HEK293T (cell line): ENCODE data around the gene HNRNPUL2.
"Not testable (repeated sequence)": the region's sequence is repeated elsewhere in the genome, so short reads cannot be mapped to it uniquely, and the experiment has no call there.

Experiments used
- CTCF ChIA-PET: fragments of 350-600 bp; formaldehyde crosslinking; extraction: SDS; loops from one replicate; lab custom pipeline; 2021; ENCODE audit warnings: antibody characterized with exemption, inconsistent platforms; lab: Yijun Ruan, JAX
- POLR2A ChIA-PET: fragments of 350-600 bp; formaldehyde crosslinking; extraction: SDS; loops from one replicate; lab custom pipeline; 2020; ENCODE audit warnings: antibody characterized with exemption, inconsistent platforms; lab: Yijun Ruan, JAX
- DNase-seq: peaks from one replicate; pipeline ENCODE4 v3.0.0; 2012; ENCODE audit warnings: mixed read lengths; ENCODE audit errors: extremely low spot score
- ARNT ChIP-seq: fragments of 450-650 bp; IDR thresholded peaks from 2 replicates; pipeline ENCODE4 v1.6.1; 2017; ENCODE audit warnings: mild to moderate bottlenecking
- BHLHE40 ChIP-seq: fragments of 450-650 bp; IDR thresholded peaks from 2 replicates; pipeline ENCODE4 v1.6.1; 2016; ENCODE audit warnings: mild to moderate bottlenecking, moderate library complexity, borderline replicate concordance
- CTBP1 ChIP-seq: fragments of 450-650 bp; IDR thresholded peaks from 2 replicates; pipeline ENCODE4 v1.6.1; 2016; ENCODE audit warnings: borderline replicate concordance
- ELF4 ChIP-seq: fragments of 450-650 bp; IDR thresholded peaks from 2 replicates; pipeline ENCODE4 v1.6.1; 2017; ENCODE audit warnings: antibody characterized with exemption
- FOXA1 ChIP-seq: fragments of 450-650 bp; IDR thresholded peaks from 2 replicates; pipeline ENCODE4 v1.6.1; 2016; ENCODE audit warnings: mild to moderate bottlenecking
- FOXK2 ChIP-seq: fragments of 450-650 bp; IDR thresholded peaks from 2 replicates; pipeline ENCODE4 v1.6.1; 2016; ENCODE audit warnings: mild to moderate bottlenecking
- FOXM1 ChIP-seq: fragments of 450-650 bp; IDR thresholded peaks from 2 replicates; pipeline ENCODE4 v1.6.1; 2017; ENCODE audit warnings: mild to moderate bottlenecking, borderline replicate concordance
- HDGF ChIP-seq: fragments of 450-650 bp; IDR thresholded peaks from 2 replicates; pipeline ENCODE4 v1.6.1; 2017; ENCODE audit warnings: antibody characterized with exemption, borderline replicate concordance
- L3MBTL2 ChIP-seq: fragments of 450-650 bp; conservative IDR thresholded peaks from 2 replicates; pipeline ENCODE4 v1.6.1; 2016; ENCODE audit warnings: mild to moderate bottlenecking
- LEF1 ChIP-seq: fragments of 450-650 bp; IDR thresholded peaks from 2 replicates; pipeline ENCODE4 v1.6.1; 2017; ENCODE audit warnings: mild to moderate bottlenecking, borderline replicate concordance
- NFRKB ChIP-seq: fragments of 450-650 bp; IDR thresholded peaks from 2 replicates; pipeline ENCODE4 v1.6.1; 2016; ENCODE audit warnings: mild to moderate bottlenecking, moderate library complexity
- PKNOX1 ChIP-seq: fragments of 450-650 bp; IDR thresholded peaks from 2 replicates; pipeline ENCODE4 v1.6.1; 2016
- SP1 ChIP-seq: fragments of 450-650 bp; IDR thresholded peaks from 2 replicates; pipeline ENCODE4 v1.6.1; 2017
- SUZ12 ChIP-seq: fragments of 450-650 bp; IDR thresholded peaks from 2 replicates; pipeline ENCODE4 v1.6.1; 2016; ENCODE audit warnings: mild to moderate bottlenecking
- TARDBP ChIP-seq: fragments of 450-650 bp; IDR thresholded peaks from 2 replicates; pipeline ENCODE4 v1.6.1; 2016
- ZNF384 ChIP-seq: fragments of 450-650 bp; IDR thresholded peaks from 2 replicates; pipeline ENCODE4 v1.6.1; 2016

HNRNPUL2 gene

DNA sequence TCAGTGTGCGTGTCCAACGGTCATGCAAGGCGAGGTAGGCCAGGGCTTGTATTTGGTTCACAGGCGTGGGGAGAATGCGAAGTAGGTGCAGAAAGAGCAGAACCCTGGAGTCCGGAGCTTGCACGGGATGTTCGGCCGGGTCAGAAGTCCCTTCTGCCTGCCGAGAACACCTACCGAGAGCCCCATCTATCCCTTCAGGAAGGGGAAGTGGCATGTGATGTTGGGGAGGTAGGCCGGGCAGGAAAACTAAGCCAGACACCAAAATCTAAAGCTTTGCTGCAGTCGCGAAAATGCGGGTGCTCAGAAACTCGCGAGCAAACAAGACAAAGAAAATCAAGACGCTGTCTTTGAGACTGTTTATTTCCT is 43.5 kb upstream of the HNRNPUL2 start:
- CTCF ChIA-PET = interaction anchor here (0.6 to 3.4 kb wide), 5 partner anchors 15 to 228 kb away, joined by 3 to 16 read pairs (median 4); partner anchors contain the start of gene ZBTB3
- no peak for TF ChIP-seq TARDBP
- no peak for TF ChIP-seq HDGF
- TF ChIP-seq L3MBTL2 = no peak
- TF ChIP-seq FOXK2 = no peak
- TF ChIP-seq ELF4 = no peak
- no peak for TF ChIP-seq LEF1
- TF ChIP-seq FOXM1 = no peak
- no peak for TF ChIP-seq SUZ12
- no peak for TF ChIP-seq NFRKB
- no peak for TF ChIP-seq BHLHE40
- no peak for TF ChIP-seq ARNT
- no peak for TF ChIP-seq ZNF384
- no peak for TF ChIP-seq SP1
- no peak for TF ChIP-seq CTBP1
- TF ChIP-seq FOXA1 = no peak
- no peak for TF ChIP-seq PKNOX1
- DNase-seq = no peak
- POLR2A ChIA-PET = interaction anchor here (0.8 to 5.5 kb wide), 21 partner anchors 9 to 179 kb away, joined by 3 to 64 read pairs (median 4); partner anchors contain the start of genes C11orf98, CSKMT, HNRNPUL2 and LRRN4CL

GRCh38 chr11:62760867-62761227 is 33.6 kb upstream of the HNRNPUL2 start:
- POLR2A ChIA-PET = interaction anchor here (1.0 to 3.1 kb wide), 11 partner anchors 7 to 187 kb away, joined by 3 to 31 read pairs (median 7); partner anchors contain the start of genes EEF1G, HNRNPUL2, STX5 and TAF6L
- CTCF ChIA-PET, DNase-seq: not testable (repeated sequence)

- TF ChIP-seq LEF1 = no peak
- TF ChIP-seq FOXA1 = no peak
- TF ChIP-seq ZNF384 = no peak
- TF ChIP-seq FOXM1 = no peak
- no peak for TF ChIP-seq TARDBP
- TF ChIP-seq CTBP1 = no peak
- TF ChIP-seq PKNOX1 = no peak
- TF ChIP-seq FOXK2 = no peak
- TF ChIP-seq SP1 = no peak
- TF ChIP-seq L3MBTL2 = no peak
- no peak for TF ChIP-seq SUZ12
- no peak for TF ChIP-seq HDGF
- no peak for TF ChIP-seq NFRKB
- no peak for TF ChIP-seq ARNT
- TF ChIP-seq ELF4 = no peak
- no peak for TF ChIP-seq BHLHE40
- no peak for DNase-seq
- CTCF ChIA-PET = no interaction called here
- POLR2A ChIA-PET = interaction anchor here (0.6 to 1.7 kb wide), 5 partner anchors 10 to 83 kb away, joined by 3 to 7 read pairs (median 3); partner anchors contain the start of genes HNRNPUL2 and TAF6L
These were observed 30.9 kb upstream of the HNRNPUL2 start for GRCh38 chr11:62757846-62758788.

DNA sequence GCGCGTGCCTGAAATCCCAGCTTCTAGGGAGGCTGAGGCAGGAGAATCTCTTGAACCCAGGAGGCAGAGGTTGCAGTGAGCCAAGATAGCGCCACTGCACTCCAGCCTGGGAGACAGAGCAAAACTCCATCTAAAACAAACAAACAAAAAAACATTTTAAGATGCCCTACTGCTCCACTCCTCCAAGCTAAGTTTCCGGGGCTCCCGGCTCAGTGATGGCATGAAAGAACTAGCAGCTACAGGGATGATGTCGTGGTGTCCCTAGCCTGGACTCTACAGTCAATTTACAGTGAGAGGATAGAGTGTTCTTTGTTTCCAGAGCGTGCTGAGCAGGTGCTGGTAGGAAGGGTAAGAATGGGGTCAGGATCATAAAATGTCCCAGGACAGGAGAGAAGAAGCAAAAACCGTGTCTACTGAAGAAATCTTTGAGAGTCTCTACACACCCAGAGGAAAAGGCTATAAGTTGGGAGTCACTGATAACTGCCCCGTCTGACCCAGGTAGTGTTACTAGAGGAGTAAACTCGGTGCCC is 27.9 kb upstream of the HNRNPUL2 start:
- ChIA-PET POLR2A (interaction anchor here (1.1 to 6.3 kb wide), 7 partner anchors 14 to 164 kb away, joined by 3 to 97 read pairs (median 7); partner anchors contain the start of genes HNRNPUL2, MTA2, TAF6L and TTC9C), CTCF (interaction anchor here (2.1 kb wide), 1 partner anchor 15 kb away, joined by 7 read pairs; no protein-coding TSS in a partner anchor)
- no peak for DNase-seq
- TF ChIP-seq HDGF = no peak
- TF ChIP-seq FOXA1 = no peak
- no peak for TF ChIP-seq L3MBTL2
- TF ChIP-seq ARNT = no peak
- TF ChIP-seq PKNOX1 = no peak
- no peak for TF ChIP-seq SP1
- no peak for TF ChIP-seq FOXK2
- no peak for TF ChIP-seq ELF4
- no peak for TF ChIP-seq CTBP1
- TF ChIP-seq FOXM1 = no peak
- TF ChIP-seq LEF1 = no peak
- no peak for TF ChIP-seq BHLHE40
- TF ChIP-seq ZNF384 = no peak
- TF ChIP-seq NFRKB = no peak
- TF ChIP-seq TARDBP = no peak
- no peak for TF ChIP-seq SUZ12

GRCh38 chr11:62753736-62754603 is 26.7 kb upstream of the HNRNPUL2 start, which contains the start of gene ZBTB3:
Gene ZBTB3, minus strand, starts transcription at chr11:62754160. Its CDS starts 496 bp downstream, at chr11:62753664.
- POLR2A ChIA-PET = interaction anchor here (0.7 to 6.3 kb wide), 58 partner anchors 8 to 330 kb away, joined by 3 to 97 read pairs (median 4); partner anchors contain the start of genes B3GAT3, BSCL2, C11orf98 and CSKMT
- CTCF ChIA-PET = interaction anchor here (0.6 to 2.1 kb wide), 8 partner anchors 8 to 127 kb away, joined by 3 to 7 read pairs (median 3); partner anchors contain the start of genes POLR2G and TAF6L
- DNase-seq = peak; percentile 94
- TF ChIP-seq HDGF = no peak
- TF ChIP-seq L3MBTL2 = peak; percentile 81
- peak; percentile 99 for TF ChIP-seq PKNOX1
- TF ChIP-seq FOXK2 = no peak
- TF ChIP-seq CTBP1 = no peak
- no peak for TF ChIP-seq ARNT
- TF ChIP-seq BHLHE40 = no peak
- TF ChIP-seq SP1 = peak; percentile 72
- peak; percentile 65 for TF ChIP-seq ELF4
